Measurements from ENCODE around the gene RND1. TPM values are rescaled to one million over a fixed set of nuclear protein-coding genes. Genes with fewer than 3 reads are reported as not detected.

The RND1 gene
- polyA plus RNA-seq, 1 donor from 2014 or later = 1.3 TPM

GRCh38 chr12:48883305-48884161, 17.9 kb upstream of the RND1 start:
- Histone ChIP-seq H3K79me2 (replicated peaks; ENCODE audit: insufficient read depth, low read length) (no peaks in the 10 kb centered on the region), H3F3A (ENCODE audit: insufficient read depth, low read length, poor library complexity, severe bottlenecking) (no peaks in the 10 kb centered on the region), H3K36me3 (ENCODE audit: insufficient read depth, low read length) (no peaks in the 10 kb centered on the region), H2AFZ (ENCODE audit: low read depth, low read length) (peak overlapping the region; percentile 21), H3K27me3 (ENCODE audit: insufficient read depth, low read depth, low read length) (no peaks in the 10 kb centered on the region), H3K9ac (ENCODE audit: low read length) (no peak overlapping the region), H3K9me2 (ENCODE audit: insufficient read depth, low read length) (no peaks in the 10 kb centered on the region), H3K27ac (ENCODE audit: low read length) (no peak overlapping the region), H3K4me2 (ENCODE audit: low read length) (no peak overlapping the region), H4K20me1 (ENCODE audit: insufficient read depth) (no peaks in the 10 kb centered on the region), H3K4me3 (ENCODE audit: low read length) (no peak overlapping the region), H3K9me3 (ENCODE audit: low read length) (no peaks in the 10 kb centered on the region)
- no peak for TF ChIP-seq MXI1 (conservative IDR thresholded peaks at IDR 0.05; ENCODE audit: poor library complexity, severe bottlenecking)
- no peak for TF ChIP-seq REST (IDR thresholded peaks at IDR 0.05; ENCODE audit: borderline replicate concordance)
- no peak for TF ChIP-seq POLR2AphosphoS5 (IDR thresholded peaks at IDR 0.05)
- TF ChIP-seq EZH2 (IDR thresholded peaks at IDR 0.05; ENCODE audit: borderline replicate concordance, insufficient read depth, low read length, poor library complexity, severe bottlenecking) = no peak
- TF ChIP-seq EP300 (conservative IDR thresholded peaks at IDR 0.05; ENCODE audit: poor library complexity, severe bottlenecking) = no peak
- TF ChIP-seq CTCF (IDR thresholded peaks at IDR 0.05; ENCODE audit: poor library complexity, severe bottlenecking) = no peak
- no peak for TF ChIP-seq SMC3 (conservative IDR thresholded peaks at IDR 0.05; ENCODE audit: poor library complexity)
- TF ChIP-seq RAD21 (conservative IDR thresholded peaks at IDR 0.05) = no peak
- TF ChIP-seq TAF1 (IDR thresholded peaks at IDR 0.05; ENCODE audit: low read depth) = no peak

- no peak for TF ChIP-seq REST (IDR thresholded peaks at IDR 0.05; ENCODE audit: borderline replicate concordance)
- TF ChIP-seq MXI1 (conservative IDR thresholded peaks at IDR 0.05; ENCODE audit: poor library complexity, severe bottlenecking) = no peak
- TF ChIP-seq EP300 (conservative IDR thresholded peaks at IDR 0.05; ENCODE audit: poor library complexity, severe bottlenecking) = no peak
- no peak for TF ChIP-seq POLR2AphosphoS5 (IDR thresholded peaks at IDR 0.05)
- TF ChIP-seq CTCF (IDR thresholded peaks at IDR 0.05; ENCODE audit: poor library complexity, severe bottlenecking) = no peak
- TF ChIP-seq SMC3 (conservative IDR thresholded peaks at IDR 0.05; ENCODE audit: poor library complexity) = no peak
- TF ChIP-seq RAD21 (conservative IDR thresholded peaks at IDR 0.05) = no peak
- TF ChIP-seq EZH2 (IDR thresholded peaks at IDR 0.05; ENCODE audit: borderline replicate concordance, insufficient read depth, low read length, poor library complexity, severe bottlenecking) = no peak
- TF ChIP-seq TAF1 (IDR thresholded peaks at IDR 0.05; ENCODE audit: low read depth) = no peak
- Histone ChIP-seq H3K27ac (ENCODE audit: low read length) (no peak overlapping the region), H4K20me1 (ENCODE audit: insufficient read depth) (no peaks in the 10 kb centered on the region), H3K79me2 (replicated peaks; ENCODE audit: insufficient read depth, low read length) (no peaks in the 10 kb centered on the region), H3K36me3 (ENCODE audit: insufficient read depth, low read length) (no peaks in the 10 kb centered on the region), H3K9me2 (ENCODE audit: insufficient read depth, low read length) (no peaks in the 10 kb centered on the region), H2AFZ (ENCODE audit: low read depth, low read length) (no peak overlapping the region), H3K27me3 (ENCODE audit: insufficient read depth, low read depth, low read length) (no peaks in the 10 kb centered on the region), H3K9me3 (ENCODE audit: low read length) (no peaks in the 10 kb centered on the region), H3K4me2 (ENCODE audit: low read length) (no peak overlapping the region), H3K9ac (ENCODE audit: low read length) (no peak overlapping the region), H3F3A (ENCODE audit: insufficient read depth, low read length, poor library complexity, severe bottlenecking) (no peaks in the 10 kb centered on the region), H3K4me3 (ENCODE audit: low read length) (no peak overlapping the region)
Measured at GRCh38 chr12:48882972-48883304, 17.3 kb upstream of the RND1 start.
